ENCODE data around the gene ARID5B. TPM values are rescaled to one million over a fixed set of nuclear protein-coding genes. Genes with fewer than 3 reads are reported as not detected.
A peak's percentile ranks its signal among the peaks of the same experiment; 100 is the strongest.

The ARID5B gene
- total RNA-seq, 2 experiments from 2014 or later, result 73.8 to 106 TPM

GRCh38 chr10:62099299-62099698 is 197.8 kb downstream of the ARID5B start:
- DNase-seq (no peak), ATAC-seq (no peak)
- Mint-ChIP-seq H3K27ac (no peak overlapping the region), H3K27me3 (no peaks in the 10 kb centered on the region), H3K36me3 (ENCODE audit: low read depth) (peaks cover 28% of the 10 kb centered on the region), H3K9me3 (ENCODE audit: low read depth) (no peaks in the 10 kb centered on the region), H3K4me3 (no peak overlapping the region), H3K4me1 (peaks cover 15% of the 10 kb centered on the region)
- ChIA-PET POLR2A (interaction anchor here (0.6 kb wide), 1 partner anchor 288 kb away, joined by 3 read pairs; no protein-coding TSS in a partner anchor), CTCF (interaction anchor here (1.7 kb wide), 1 partner anchor 9 kb away, joined by 5 read pairs; no protein-coding TSS in a partner anchor)
- intact Hi-C loops (cut with DNase I, micrococcal nuclease), result no loop called here

- Mint-ChIP-seq H3K4me3 (no peak overlapping the region), H3K4me1 (peaks cover 21% of the 10 kb centered on the region), H3K36me3 (ENCODE audit: low read depth) (no peaks in the 10 kb centered on the region), H3K27ac (no peak overlapping the region), H3K27me3 (no peaks in the 10 kb centered on the region), H3K9me3 (ENCODE audit: low read depth) (no peaks in the 10 kb centered on the region)
- DNase-seq (no peak), ATAC-seq (no peak)
- POLR2A ChIA-PET, result interaction anchor here (0.7 kb wide), 1 partner anchor 65 kb away, joined by 3 read pairs; no protein-coding TSS in a partner anchor
- intact Hi-C loops (cut with DNase I, micrococcal nuclease), result no loop called here
- CTCF ChIA-PET, result interaction anchor here (1.0 to 1.7 kb wide), 2 partner anchors 142 to 161 kb away, joined by 4 to 5 read pairs; no protein-coding TSS in a partner anchor
These were observed 202.4 kb downstream of the ARID5B start for GRCh38 chr10:62103857-62104256.

GRCh38 chr10:62106929-62107519 is 205.5 kb downstream of the ARID5B start:
- intact Hi-C loops (cut with DNase I, micrococcal nuclease), result no loop called here
- no peak overlapping the region for H3K4me3 Mint-ChIP-seq
- ATAC-seq, result no peak
- H3K4me1 Mint-ChIP-seq, result peaks cover 38% of the 10 kb centered on the region
- ChIA-PET POLR2A (interaction anchor here (0.6 to 0.7 kb wide), 2 partner anchors 24 to 99 kb away, joined by 3 to 6 read pairs; no protein-coding TSS in a partner anchor), CTCF (interaction anchor here (0.8 to 1.4 kb wide), 4 partner anchors 24 to 137 kb away, joined by 3 to 4 read pairs (median 4); no protein-coding TSS in a partner anchor)
- H3K27ac Mint-ChIP-seq, result no peak overlapping the region
- H3K9me3 Mint-ChIP-seq (ENCODE audit: low read depth), result no peaks in the 10 kb centered on the region
- no peaks in the 10 kb centered on the region for H3K27me3 Mint-ChIP-seq
- H3K36me3 Mint-ChIP-seq (ENCODE audit: low read depth), result no peaks in the 10 kb centered on the region
- no peak for DNase-seq

GRCh38 chr10:62108759-62109586 is 207.5 kb downstream of the ARID5B start:
- H3K27ac Mint-ChIP-seq, result peak overlapping the region; percentile 9
- ATAC-seq, result no peak
- no peak overlapping the region for H3K4me3 Mint-ChIP-seq
- POLR2A ChIA-PET, result no interaction called here
- no peaks in the 10 kb centered on the region for H3K27me3 Mint-ChIP-seq
- H3K9me3 Mint-ChIP-seq (ENCODE audit: low read depth), result no peaks in the 10 kb centered on the region
- no peaks in the 10 kb centered on the region for H3K36me3 Mint-ChIP-seq (ENCODE audit: low read depth)
- intact Hi-C loops (cut with DNase I, micrococcal nuclease), result no loop called here
- DNase-seq, result no peak
- CTCF ChIA-PET, result interaction anchor here (0.6 to 1.5 kb wide), 6 partner anchors 9 to 136 kb away, joined by 3 to 5 read pairs (median 4); no protein-coding TSS in a partner anchor
- peaks cover 51% of the 10 kb centered on the region for H3K4me1 Mint-ChIP-seq

- H3K27ac Mint-ChIP-seq, result no peak overlapping the region
- H3K9me3 Mint-ChIP-seq (ENCODE audit: low read depth), result no peaks in the 10 kb centered on the region
- no peak for DNase-seq
- POLR2A ChIA-PET, result no interaction called here
- no peaks in the 10 kb centered on the region for H3K36me3 Mint-ChIP-seq (ENCODE audit: low read depth)
- no peak overlapping the region for H3K4me3 Mint-ChIP-seq
- CTCF ChIA-PET, result interaction anchor here (0.6 to 1.5 kb wide), 2 partner anchors 9 to 135 kb away, joined by 3 to 4 read pairs; no protein-coding TSS in a partner anchor
- H3K27me3 Mint-ChIP-seq, result no peaks in the 10 kb centered on the region
- no peak for ATAC-seq
- H3K4me1 Mint-ChIP-seq, result peaks cover 52% of the 10 kb centered on the region
- intact Hi-C loops (cut with DNase I, micrococcal nuclease), result loop anchor here in 1 of 2 experiments (5.0 kb wide), 1 partner anchor 73 kb away; no protein-coding TSS in a partner anchor
These were observed 208.2 kb downstream of the ARID5B start for GRCh38 chr10:62109587-62110293.

GRCh38 chr10:62112300-62112699 is 210.8 kb downstream of the ARID5B start:
- no peak overlapping the region for H3K4me3 Mint-ChIP-seq
- no peak for DNase-seq
- H3K27me3 Mint-ChIP-seq, result no peaks in the 10 kb centered on the region
- intact Hi-C loops (cut with DNase I, micrococcal nuclease), result loop anchor here in 1 of 2 experiments (5.0 kb wide), 1 partner anchor 70 kb away; no protein-coding TSS in a partner anchor
- ChIA-PET CTCF (interaction anchor here (1.2 kb wide), 1 partner anchor 133 kb away, joined by 3 read pairs; no protein-coding TSS in a partner anchor), POLR2A (no interaction called here)
- no peaks in the 10 kb centered on the region for H3K36me3 Mint-ChIP-seq (ENCODE audit: low read depth)
- H3K27ac Mint-ChIP-seq, result peak overlapping the region; percentile 5
- ATAC-seq, result no peak
- H3K9me3 Mint-ChIP-seq (ENCODE audit: low read depth), result peaks cover 1% of the 10 kb centered on the region
- peaks cover 39% of the 10 kb centered on the region for H3K4me1 Mint-ChIP-seq

GRCh38 chr10:62112963-62113362 is 211.5 kb downstream of the ARID5B start:
- no peak overlapping the region for H3K4me3 Mint-ChIP-seq
- H3K27ac Mint-ChIP-seq, result no peak overlapping the region
- CTCF ChIA-PET, result interaction anchor here (1.2 kb wide), 1 partner anchor 133 kb away, joined by 3 read pairs; no protein-coding TSS in a partner anchor
- no peaks in the 10 kb centered on the region for H3K36me3 Mint-ChIP-seq (ENCODE audit: low read depth)
- H3K4me1 Mint-ChIP-seq, result peaks cover 38% of the 10 kb centered on the region
- no peaks in the 10 kb centered on the region for H3K27me3 Mint-ChIP-seq
- POLR2A ChIA-PET, result no interaction called here
- ATAC-seq (no peak), DNase-seq (no peak)
- intact Hi-C loops (cut with DNase I, micrococcal nuclease), result loop anchor here in 1 of 2 experiments (5.0 kb wide), 1 partner anchor 69 kb away; no protein-coding TSS in a partner anchor
- H3K9me3 Mint-ChIP-seq (ENCODE audit: low read depth), result peaks cover 1% of the 10 kb centered on the region

- intact Hi-C loops (cut with DNase I, micrococcal nuclease), result loop anchor here in 1 of 2 experiments (5.0 kb wide), 1 partner anchor 69 kb away; no protein-coding TSS in a partner anchor
- no peaks in the 10 kb centered on the region for H3K36me3 Mint-ChIP-seq (ENCODE audit: low read depth)
- H3K4me1 Mint-ChIP-seq, result peaks cover 35% of the 10 kb centered on the region
- no peak overlapping the region for H3K27ac Mint-ChIP-seq
- no peaks in the 10 kb centered on the region for H3K27me3 Mint-ChIP-seq
- DNase-seq (no peak), ATAC-seq (peak; percentile 91)
- POLR2A ChIA-PET, result interaction anchor here (0.6 kb wide), 2 partner anchors 116 to 125 kb away, joined by 3 read pairs; no protein-coding TSS in a partner anchor
- no peak overlapping the region for H3K4me3 Mint-ChIP-seq
- CTCF ChIA-PET, result no interaction called here
- peaks cover 1% of the 10 kb centered on the region for H3K9me3 Mint-ChIP-seq (ENCODE audit: low read depth)
These were observed 212.2 kb downstream of the ARID5B start for GRCh38 chr10:62113680-62114079.

GRCh38 chr10:62115321-62115720 is 213.8 kb downstream of the ARID5B start:
- Mint-ChIP-seq H3K4me1 (peaks cover 25% of the 10 kb centered on the region), H3K4me3 (no peak overlapping the region), H3K9me3 (ENCODE audit: low read depth) (peaks cover 1% of the 10 kb centered on the region), H3K27me3 (no peaks in the 10 kb centered on the region), H3K36me3 (ENCODE audit: low read depth) (no peaks in the 10 kb centered on the region), H3K27ac (no peak overlapping the region)
- ChIA-PET POLR2A (no interaction called here), CTCF (interaction anchor here (0.6 to 1.5 kb wide), 3 partner anchors 9 to 260 kb away, joined by 3 to 4 read pairs (median 3); no protein-coding TSS in a partner anchor)
- no peak for ATAC-seq
- no peak for DNase-seq
- intact Hi-C loops (cut with DNase I, micrococcal nuclease), result no loop called here

GRCh38 chr10:62115842-62116241 is 214.3 kb downstream of the ARID5B start:
- ATAC-seq, result no peak
- POLR2A ChIA-PET, result no interaction called here
- no peak for DNase-seq
- H3K27ac Mint-ChIP-seq, result no peak overlapping the region
- H3K4me1 Mint-ChIP-seq, result peaks cover 23% of the 10 kb centered on the region
- CTCF ChIA-PET, result interaction anchor here (0.6 to 1.5 kb wide), 2 partner anchors 10 to 260 kb away, joined by 3 to 4 read pairs; no protein-coding TSS in a partner anchor
- H3K36me3 Mint-ChIP-seq (ENCODE audit: low read depth), result no peaks in the 10 kb centered on the region
- peaks cover 1% of the 10 kb centered on the region for H3K9me3 Mint-ChIP-seq (ENCODE audit: low read depth)
- H3K27me3 Mint-ChIP-seq, result no peaks in the 10 kb centered on the region
- intact Hi-C loops (cut with DNase I, micrococcal nuclease), result no loop called here
- H3K4me3 Mint-ChIP-seq, result no peak overlapping the region

All from activated CD4-positive, alpha-beta T cell treated with anti-CD3 and anti-CD28 coated beads for 36 hours (primary cell).